HG03520 (cell line): Measurements from ENCODE around the gene F8.
A peak's percentile ranks its signal among the peaks of the same experiment; 100 is the strongest.

Experiments
- ATAC-seq: cut with Tn5 transposase; IDR thresholded peaks from one replicate; pipeline ENCODE4 v1.9.1; 2021; ENCODE audit warnings: mild to moderate bottlenecking, moderate library complexity; ENCODE audit not compliant: unreplicated experiment

The F8 gene

DNA sequence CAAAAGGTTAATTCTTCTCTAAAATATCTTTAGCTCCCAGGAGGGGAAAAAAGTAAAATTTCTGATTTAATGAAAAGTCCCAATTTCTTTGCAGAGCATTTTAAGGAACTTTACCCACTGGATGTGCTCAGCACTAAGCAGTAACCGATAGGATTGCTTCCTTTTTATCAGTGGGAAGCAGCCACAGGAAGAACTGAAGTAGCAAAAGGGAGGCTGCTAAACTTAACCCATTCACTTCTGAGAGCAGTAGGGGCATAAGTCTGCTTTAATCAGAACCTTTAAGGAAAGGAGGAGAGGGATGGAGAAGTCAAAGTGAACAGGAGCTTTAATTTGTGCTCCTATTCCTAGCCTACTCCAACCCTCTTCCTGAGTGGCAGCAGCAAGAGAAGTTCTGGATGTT, at the start of gene F8:
Gene F8, minus strand, starts transcription at position 139 of the 400 bp plus-strand sequence. CDS start 171 bp downstream, outside the sequence.
- no peak for ATAC-seq

DNA sequence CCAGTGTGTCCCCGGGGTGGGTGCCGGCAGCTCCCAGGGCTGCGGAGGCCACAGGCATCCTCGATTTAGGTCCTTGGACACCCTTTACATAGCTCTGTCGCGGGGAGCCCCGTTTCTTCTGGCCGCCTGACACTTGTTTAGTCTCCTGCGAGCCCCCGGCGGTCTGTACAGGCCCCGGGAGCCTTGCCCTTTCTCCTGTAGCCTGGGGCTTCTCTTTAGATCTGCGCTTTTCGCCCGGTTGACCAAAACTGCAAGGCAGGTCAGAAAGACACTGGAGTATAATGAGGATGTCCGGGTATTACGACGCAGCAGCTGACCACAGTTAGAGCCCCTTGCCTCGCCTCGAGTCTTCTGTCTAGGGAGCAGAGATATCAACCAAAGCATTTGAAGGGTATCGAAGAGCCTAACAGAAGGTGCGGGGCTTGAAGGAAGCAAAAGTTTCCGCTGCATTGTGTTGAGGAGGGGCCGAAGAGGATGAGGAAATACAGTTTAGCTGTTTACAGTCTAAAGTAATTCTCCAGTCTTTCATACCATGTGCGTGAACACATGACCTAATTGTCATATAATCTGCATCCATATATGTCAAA, 49.3 kb upstream of the F8 start:
- no peak for ATAC-seq

DNA sequence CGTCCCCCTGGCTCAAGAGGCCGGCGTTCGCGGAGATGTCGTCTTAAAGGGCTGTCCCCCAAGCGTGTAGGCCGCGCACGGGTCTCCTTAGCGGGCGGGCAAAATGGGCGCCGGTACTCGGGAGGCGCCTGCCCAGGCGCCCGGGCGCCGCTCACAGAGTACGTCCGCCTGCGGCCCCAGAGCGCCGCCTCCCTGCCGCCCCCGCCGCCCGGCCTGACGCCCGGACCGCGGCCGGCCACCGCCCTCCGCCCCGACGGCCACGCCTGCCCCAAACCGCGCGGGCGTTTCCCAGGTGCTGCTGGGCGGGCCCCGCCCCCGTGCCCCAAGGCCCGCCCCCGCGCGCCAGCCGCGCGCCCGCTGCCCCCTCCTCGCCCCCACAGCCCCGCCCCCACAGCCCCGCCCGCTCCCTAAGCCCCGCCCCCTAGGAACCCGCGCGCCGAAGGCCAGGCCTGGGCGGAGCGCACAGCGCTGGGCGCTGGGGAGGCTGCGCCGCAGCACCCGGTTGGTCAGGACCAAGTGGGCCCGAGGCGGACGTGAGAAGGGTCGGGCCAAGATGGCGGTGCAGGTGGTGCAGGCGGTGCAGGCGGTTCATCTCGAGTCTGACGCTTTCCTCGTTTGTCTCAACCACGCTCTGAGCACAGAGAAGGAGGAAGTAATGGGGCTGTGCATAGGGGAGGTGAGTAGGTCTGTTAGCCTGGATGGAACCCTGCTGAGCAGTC, 48.6 kb upstream of the F8 start, which contains the start of the genes BRCC3, CMC4 and MTCP1:
Gene BRCC3, plus strand, starts transcription at position 534 of the 719 bp plus-strand sequence. Its CDS starts 20 bp downstream, at position 554.
Gene CMC4, minus strand, starts transcription at position 162 of the 719 bp plus-strand sequence. CDS start 7,113 bp downstream, outside the sequence.
Gene MTCP1, minus strand, starts transcription at position 162 of the 719 bp plus-strand sequence. CDS start 5,126 bp downstream, outside the sequence.
- peak; percentile 84 for ATAC-seq

DNA sequence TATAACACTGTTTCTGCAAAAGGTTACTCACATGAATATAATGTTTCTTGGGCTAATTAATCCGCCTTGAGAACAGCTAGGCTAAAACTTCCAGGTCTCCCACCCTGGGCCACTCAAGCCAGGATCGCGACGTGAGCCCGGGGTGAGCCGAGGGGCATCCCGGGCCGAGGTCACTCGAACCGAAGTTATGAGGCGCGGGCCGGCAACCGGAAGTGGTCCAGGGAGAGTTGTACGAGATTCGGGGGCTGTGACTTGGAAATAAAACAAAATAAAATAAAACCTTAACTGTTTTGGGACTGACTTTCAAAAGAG, 48.1 kb upstream of the F8 start:
- peak; percentile 5 for ATAC-seq

DNA sequence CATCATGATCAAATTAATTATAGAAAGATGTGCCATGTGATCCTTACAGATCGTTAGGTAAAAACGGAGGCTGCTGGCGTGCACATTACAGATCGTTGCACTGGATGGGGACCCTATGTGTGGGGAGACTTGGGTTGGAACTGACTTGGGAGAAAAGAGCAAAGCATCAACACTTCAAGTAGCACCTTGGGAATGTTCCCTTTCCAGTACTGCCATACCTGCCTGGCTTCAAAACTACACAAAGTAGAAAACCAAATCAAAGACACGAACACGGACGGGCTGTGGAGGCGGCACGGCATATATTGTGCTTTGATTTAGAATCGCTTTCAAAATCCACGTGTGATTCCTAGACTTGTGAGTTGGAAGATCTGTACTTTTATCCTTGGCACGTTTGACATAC, 47.5 kb upstream of the F8 start:
- ATAC-seq: no peak

DNA sequence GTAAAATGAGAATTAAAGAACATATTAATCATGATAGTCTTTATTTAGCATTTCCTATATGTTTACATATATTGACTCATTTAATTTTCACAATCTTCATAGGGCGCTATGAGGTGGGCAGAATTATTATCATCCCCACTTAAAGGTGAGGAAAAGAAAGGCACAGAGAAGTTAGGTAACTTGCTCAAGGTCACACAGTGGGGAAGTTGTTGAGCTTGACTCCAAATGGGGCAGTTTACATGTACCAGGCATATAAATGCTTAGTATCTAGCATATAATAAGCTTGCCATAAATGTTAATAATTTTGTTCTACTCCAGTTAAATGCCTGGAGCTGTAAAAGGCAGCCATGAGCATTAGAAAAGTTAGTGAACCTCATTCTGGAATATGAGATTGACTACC, 46.9 kb upstream of the F8 start:
- ATAC-seq: no peak

DNA sequence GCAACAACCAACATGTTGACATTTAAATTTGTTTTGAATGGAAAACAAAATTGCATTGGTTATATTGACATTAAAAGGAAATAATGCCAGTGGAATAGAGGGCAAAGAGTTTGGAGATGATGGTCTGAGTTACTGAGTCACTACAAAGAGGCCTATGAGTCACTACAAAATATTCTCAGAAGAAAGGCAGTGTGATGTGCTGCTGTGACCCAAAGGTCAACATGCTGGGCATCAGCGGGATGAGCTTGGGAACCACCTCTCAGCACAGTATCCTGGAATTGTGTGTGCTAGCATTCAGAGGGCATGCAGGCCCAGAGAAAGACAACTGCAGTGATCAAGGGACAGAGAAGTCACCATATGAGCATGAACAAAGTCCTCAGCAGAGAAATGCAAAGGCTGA, 45.6 kb upstream of the F8 start:
- ATAC-seq: no peak

DNA sequence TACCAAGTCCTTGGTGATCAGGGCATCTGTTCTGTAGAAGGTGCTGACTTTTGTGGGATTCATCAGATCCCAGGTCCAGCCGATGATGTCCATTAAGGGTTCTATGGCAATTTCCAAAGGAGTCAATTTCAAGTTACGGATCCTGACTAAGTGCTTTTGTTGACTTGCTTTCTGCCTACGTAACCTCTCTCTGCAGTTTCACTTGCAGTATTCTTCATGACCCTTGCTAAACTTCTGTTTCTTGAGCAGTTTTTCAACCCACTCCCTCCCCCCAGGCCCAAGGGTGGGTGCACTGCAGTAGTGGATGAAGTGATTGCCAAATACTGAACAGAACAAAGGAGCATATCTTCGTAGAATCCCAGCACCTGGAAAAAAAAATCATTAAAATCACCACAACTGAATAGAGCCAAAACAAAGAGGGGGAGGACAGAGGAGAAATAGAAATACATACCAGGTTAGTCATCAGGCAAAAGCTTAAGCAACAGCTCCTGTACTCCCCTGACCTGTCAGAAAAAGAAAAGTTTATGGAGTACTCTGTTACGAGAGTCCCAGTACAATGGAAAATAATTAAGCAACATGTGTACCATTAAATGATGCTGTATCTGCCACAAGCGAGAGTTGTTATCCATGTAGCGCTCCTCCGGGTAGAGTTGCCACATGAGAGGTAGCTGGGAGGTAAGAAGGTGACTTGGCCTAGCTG, 42.7 kb upstream of the F8 start:
- no peak for ATAC-seq

DNA sequence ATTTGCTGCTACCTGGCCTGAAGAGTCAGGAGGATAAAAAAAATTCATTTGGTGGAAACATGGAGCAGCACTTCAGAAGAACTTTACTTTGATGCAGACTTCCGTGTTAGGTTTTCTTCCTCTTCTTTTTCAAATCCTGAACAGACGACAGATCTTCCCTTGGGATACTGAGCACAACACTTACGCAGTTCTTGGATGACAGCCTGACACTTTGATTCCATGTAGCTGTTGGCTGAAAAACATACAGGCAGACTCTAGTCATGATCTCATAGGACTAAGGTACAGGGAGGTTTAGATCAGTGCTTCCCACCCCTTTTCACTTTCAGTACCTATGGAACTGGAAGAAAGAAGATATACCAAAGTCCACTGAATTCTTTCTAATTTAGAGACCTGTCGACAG, 39.2 kb upstream of the F8 start:
- no peak for ATAC-seq

DNA sequence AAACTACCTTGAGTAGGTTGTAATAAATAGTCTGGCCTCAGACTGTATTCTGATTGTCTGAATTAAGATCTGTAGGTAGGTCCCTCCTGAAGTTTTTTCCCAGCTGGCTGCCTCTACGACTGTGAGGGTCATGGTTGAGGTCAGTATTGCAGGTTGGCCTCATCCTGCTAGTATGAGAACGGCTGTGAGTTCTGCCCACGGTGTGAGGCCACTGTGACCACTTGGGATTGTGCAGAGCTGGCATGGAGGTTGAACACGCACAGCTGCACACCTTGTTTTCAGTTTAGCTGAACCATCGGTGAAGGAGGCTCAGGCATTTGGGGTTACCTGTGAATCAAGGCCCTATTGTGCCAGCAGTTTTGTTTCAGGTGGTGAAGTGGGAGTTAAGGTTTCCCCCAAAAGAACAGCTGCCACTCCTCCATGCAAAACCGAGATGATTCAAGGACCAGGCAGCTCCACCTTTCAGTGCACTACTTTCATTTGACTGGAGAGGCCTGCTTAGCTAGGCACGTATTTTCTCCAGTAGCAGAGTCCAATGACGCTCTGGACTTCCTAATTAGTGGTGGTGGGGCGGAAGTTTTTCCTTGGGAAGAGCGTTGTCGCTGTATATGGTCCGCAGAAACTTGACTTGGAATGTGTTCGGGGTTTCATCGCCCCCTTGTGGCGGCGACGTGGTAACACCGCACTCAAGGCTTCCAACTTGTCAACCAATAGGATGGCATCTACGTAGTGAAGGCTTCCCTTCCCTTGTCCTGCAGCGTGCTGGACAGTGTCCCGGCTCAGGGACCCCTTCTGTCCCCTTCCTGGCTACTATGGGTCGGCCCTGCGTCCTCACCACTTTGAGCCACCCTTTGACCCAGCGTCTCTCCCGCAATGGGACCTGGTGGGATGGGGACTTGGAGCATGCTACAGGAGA, 34.6 kb upstream of the F8 start:
- peak; percentile 83 for ATAC-seq

DNA sequence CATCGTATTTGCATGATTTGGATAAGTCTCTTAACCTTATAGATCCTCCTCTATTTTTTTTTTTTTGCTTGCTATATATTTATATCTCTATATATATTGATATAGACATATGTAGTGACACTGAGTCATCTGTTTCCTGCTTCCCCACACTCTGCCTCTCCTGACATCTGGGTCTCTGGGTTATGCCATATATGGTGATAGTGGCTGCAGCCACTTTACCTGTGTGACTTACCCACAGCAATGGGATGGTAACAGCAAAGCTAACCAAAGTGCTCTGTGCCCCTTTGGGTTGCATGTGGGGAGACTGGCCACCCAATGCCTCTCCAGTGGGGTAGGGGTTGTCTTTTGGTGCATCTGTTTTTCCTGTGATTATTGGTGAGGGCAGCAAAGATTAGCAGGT, 33.9 kb upstream of the F8 start:
- ATAC-seq: no peak

DNA sequence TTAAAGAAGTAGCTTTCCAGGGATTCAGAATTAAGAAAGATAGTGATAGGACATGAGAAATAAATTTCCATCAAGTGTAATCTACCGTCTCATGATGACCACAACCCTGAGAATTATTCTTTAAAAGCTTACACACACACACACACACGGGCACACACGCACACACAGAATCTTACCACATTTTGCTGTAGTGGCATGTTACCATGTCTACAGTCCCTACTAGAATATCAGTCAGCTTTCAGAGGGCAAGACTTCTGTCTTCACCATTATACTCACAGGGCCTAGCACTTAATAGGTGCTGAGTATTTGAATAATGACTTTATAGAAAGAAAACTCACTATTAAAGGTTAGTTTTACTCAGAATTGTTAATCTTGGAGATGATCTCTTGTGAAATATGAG, 33.0 kb upstream of the F8 start:
- no peak for ATAC-seq

DNA sequence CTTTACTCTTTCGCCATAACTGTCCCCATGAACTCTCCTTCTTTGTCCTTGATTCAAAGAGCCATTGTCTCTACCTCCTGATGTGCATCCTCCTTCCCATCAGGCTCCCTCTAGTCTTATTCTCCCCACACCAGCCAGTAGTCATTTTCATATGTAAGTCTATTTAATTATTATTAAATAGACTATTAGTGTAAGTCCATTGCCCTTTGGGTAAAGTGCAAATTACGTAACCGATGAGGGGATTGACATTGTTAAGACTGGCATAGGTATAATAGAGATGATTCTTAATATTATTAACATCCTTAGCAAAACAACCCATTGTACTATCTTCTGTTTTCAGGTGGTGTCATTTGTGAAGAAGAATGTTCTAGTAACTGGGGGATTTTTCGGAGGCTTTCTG, 31.7 kb upstream of the F8 start:
- no peak for ATAC-seq

DNA sequence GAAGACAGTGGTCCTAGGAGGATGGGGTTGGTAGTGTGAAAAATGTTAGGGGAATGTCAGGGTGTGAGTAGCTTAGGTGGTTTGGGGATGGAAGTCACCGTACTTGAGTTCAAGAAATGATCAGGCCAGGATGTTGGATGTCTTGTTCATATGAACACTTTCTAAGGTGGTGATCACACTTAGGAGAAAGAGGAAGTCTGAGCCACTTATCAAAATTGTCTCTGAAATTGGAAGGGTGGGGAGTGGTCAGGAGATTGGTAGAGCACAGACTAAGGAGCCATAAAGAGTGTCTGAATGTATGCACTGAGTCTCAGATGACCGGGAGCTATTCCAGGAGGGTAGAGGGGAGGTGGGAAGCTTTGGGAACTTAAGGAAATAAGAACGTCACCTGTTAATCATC, 31.1 kb upstream of the F8 start:
- ATAC-seq: no peak

DNA sequence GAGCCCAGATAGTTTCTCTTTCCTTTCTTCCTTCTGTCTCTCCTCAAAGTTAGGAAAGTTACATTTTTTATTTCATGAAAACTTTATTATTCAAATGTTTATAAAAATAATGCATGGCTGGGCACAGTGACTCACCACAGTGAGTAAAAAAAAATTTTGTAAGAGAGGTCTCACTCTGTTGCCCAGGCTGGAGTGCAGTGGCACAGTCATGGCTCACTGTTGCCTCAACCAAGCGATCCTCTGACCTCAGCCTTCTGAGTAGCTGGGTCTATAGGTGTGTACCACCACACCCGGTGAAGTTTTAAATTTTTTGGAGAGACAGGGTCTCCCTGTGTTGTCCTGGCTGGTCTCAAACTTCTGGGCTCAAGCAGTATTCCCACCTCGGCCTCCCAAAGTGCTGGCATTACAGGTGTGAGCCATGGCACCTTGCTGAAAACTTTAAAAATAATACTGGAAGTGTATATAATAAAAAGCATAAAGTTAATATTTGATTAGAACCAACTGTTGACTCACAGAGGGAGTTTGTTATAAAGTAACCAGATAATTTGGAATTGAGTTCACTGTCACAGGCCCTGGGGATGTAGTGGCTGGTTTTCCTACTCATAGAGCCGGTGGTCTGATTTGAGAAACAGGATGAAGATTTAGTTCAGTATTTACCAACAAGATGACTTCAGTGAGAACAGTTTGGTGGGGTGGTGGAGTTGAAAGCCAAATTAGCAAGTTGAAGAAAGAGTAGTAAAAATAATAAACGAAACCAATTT, 30.4 kb upstream of the F8 start:
- no peak for ATAC-seq

DNA sequence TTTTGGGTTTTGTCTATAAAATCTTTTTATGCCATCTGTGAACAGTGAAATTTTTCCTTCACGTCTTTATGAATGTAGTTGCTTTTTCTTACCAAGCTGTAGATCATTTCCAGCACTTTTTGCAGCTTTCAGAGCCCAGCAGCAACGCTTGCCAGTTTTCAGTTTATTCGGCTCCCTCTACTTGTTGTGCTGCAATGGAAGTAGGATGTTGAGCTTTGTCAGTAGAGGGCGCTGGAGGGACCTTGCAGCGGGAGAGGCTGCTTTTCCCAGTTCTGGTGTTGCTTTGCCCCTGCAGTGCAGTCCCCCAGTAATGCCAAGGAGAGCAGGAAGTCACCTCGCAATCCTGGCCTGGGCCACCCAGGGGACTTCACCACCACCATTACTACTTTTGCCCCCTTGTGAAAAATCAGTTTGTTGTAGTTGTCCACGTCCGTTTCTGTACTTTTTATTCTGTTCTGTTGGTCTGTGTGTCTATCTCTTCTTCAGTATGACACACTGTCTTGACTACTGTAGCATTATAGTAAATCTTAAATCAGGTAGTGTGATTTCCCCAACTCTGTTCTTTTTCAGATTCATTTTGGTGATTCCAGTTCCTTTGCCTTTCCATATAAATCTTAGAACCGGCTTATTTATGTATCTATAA, 26.6 kb upstream of the F8 start:
- no peak for ATAC-seq

DNA sequence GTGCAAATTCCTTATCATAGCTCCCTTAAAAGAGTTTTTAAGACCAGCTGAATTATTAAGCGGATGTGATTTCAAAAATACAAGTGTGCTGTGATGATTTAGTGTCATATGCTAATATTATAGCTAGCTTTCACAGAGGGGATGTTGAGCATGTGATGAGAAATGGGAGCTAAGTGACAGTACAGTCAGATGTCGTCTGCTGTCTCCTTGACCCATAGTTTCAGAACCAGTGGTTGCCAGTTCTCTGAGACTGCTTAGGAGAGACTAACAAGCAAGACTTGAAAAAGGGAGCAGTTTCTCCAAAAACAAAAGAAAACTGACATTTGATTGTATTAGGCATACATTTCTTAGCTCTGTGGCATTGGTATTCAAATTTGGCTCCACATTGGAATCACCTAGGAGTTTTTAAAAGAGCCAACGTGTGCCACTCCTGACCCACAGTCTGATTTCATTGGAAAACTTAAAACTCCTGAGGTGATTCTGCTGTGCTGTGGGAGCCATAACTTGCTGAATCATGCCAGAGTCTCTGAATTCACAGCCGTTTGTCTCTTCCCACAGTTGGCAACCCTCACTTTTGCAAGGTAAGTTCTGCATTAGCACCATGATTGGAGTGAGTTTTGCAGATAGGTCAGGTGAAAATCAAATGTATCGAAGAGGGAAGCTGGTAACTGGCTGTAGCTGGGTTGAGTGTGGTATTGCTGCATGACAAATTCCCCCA, 24.4 kb upstream of the F8 start:
- ATAC-seq: no peak

DNA sequence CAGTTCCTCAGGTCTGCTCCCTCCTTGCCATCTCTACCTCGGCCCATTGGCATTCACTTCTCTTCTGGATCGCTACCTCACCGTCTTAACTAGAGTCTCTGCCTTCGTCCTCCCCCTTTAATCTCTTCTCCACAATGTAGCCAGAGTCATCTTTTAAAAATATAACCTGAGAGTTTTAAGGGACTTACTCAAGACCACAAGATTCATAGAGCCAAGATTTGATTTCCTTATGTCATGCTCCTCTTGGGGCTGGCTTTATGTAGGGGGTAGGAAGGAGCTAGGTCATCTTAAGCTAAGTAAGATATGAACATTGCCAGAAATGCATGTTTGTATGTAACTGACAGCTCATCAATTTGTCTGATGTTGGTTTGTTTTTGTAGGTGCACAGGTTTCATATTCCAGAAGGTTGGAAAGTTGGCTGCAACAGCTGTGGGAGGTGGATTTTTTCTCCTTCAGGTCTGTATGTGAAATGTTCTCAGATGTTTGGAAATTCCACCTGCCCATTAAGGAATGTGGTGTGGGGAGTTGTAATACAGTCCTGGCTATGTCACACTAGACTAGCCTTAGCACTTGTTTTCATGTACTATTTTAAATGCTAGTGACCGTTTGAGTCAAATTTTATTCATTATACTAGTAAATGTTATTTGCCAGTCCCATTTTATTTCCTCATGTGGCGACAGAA, 23.7 kb upstream of the F8 start:
- no peak for ATAC-seq

DNA sequence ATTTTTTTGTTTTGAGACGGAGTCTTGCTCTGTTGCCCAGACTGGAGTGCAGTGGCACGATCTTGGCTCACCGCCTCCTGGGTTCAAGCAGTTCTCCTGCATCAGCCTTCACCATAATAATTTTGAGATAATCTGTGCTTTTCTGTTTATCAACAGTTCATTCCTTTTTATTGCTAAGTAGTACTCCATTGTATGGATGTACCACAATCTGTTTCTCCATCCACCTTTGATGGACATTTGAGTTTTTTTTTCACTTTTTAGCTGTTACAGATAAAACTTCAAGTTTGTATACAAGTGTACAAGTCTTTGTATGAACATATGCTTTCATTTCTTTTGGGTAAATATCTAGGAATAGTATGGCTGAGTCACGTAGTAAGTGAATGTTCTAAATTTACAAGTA, 13.2 kb upstream of the F8 start:
- no peak for ATAC-seq
